Activated naive CD4-positive, alpha-beta T cell treated with anti-CD3 and anti-CD28 coated beads, Interleukin-2, amount 10 ng/mL, durations not matched to agents 7 days and 5 days (primary cell): ENCODE results near the gene DNALI1.
A peak's percentile ranks its signal among the peaks of the same experiment; 100 is the strongest.

Experiments used
- CTCF ChIA-PET: fragments of 350-600 bp; sonication (Branson Sonifier 250); formaldehyde crosslinking; loops from one replicate; lab custom pipeline; 2021; ENCODE audit warnings: antibody characterized with exemption; lab: Charles Lee
- DNase-seq: peaks from one replicate; pipeline ENCODE4 v3.0.0-alpha.2; 2020
- H3K27ac Mint-ChIP-seq: one replicate; pipeline ENCODE4 v1.8.0; 2021; ENCODE audit warnings: mild to moderate bottlenecking, moderate library complexity, mixed read lengths
- H3K27me3 Mint-ChIP-seq: one replicate; pipeline ENCODE4 v1.8.0; 2021; ENCODE audit warnings: mild to moderate bottlenecking, mixed read lengths
- H3K36me3 Mint-ChIP-seq: one replicate; pipeline ENCODE4 v1.8.0; 2021; ENCODE audit warnings: mixed read lengths
- H3K4me1 Mint-ChIP-seq: one replicate; pipeline ENCODE4 v1.8.0; 2021; ENCODE audit warnings: mixed read lengths
- H3K4me3 Mint-ChIP-seq: one replicate; pipeline ENCODE4 v1.8.0; 2021; ENCODE audit warnings: mild to moderate bottlenecking, moderate library complexity, mixed read lengths
- H3K9me3 Mint-ChIP-seq: one replicate; pipeline ENCODE4 v1.8.0; 2021; ENCODE audit warnings: mixed read lengths

The DNALI1 gene

DNA sequence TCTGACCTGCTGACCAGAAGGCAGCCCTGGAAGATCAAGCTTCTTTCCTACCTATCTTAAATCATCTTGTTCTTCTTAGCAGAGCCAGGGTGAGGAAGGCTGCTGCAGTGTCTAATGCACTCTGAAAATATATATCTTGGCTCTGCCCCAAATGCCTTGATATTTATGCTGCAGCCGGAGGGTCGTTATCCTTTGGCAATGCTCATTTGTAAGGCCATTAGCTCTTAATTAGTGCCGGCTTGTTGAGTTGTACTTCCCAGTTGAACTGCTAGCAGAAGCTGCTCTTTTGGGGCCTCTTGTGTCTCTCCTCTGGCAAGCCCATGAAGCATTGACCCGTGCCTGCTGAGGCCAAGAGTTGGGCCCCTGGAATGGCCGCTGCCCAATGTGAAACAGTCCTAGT lies 43.2 kb downstream of the DNALI1 start:
- Mint-ChIP-seq H3K36me3 (peaks cover 4% of the 10 kb centered on the region), H3K27me3 (peaks cover 37% of the 10 kb centered on the region), H3K9me3 (no peaks in the 10 kb centered on the region), H3K4me1 (peaks cover 14% of the 10 kb centered on the region), H3K27ac (no peak overlapping the region), H3K4me3 (no peak overlapping the region)
- CTCF ChIA-PET = interaction anchor here (5.4 kb wide), 1 partner anchor 83 kb away, joined by 52 read pairs; no protein-coding TSS in a partner anchor
- no peak for DNase-seq

DNA sequence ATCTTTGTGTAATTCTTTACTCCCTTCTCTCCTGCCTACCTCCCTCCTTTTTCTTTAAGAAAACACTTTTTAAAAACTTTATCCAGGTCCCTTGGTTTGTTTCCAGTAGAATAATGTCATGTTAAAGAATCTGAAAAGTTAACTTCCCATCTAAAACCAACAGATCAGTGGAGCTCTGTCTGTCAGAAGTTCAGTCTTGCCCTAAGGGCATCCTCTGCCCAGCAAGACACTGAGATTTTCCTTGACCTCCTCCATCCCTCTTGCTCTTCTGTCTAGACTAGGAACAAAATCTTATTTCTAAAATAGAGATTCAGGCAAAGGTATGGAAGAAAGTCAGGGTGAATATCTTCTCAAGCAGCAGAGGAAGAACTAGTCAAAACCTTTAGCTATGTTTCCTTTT lies 44.7 kb downstream of the DNALI1 start:
- Mint-ChIP-seq H3K27ac (no peak overlapping the region), H3K36me3 (no peaks in the 10 kb centered on the region), H3K27me3 (peaks cover 33% of the 10 kb centered on the region), H3K4me3 (no peak overlapping the region), H3K9me3 (no peaks in the 10 kb centered on the region), H3K4me1 (peaks cover 3% of the 10 kb centered on the region)
- CTCF ChIA-PET = interaction anchor here (0.6 to 5.4 kb wide), 5 partner anchors 27 to 88 kb away, joined by 3 to 52 read pairs (median 3); no protein-coding TSS in a partner anchor
- no peak for DNase-seq

DNA sequence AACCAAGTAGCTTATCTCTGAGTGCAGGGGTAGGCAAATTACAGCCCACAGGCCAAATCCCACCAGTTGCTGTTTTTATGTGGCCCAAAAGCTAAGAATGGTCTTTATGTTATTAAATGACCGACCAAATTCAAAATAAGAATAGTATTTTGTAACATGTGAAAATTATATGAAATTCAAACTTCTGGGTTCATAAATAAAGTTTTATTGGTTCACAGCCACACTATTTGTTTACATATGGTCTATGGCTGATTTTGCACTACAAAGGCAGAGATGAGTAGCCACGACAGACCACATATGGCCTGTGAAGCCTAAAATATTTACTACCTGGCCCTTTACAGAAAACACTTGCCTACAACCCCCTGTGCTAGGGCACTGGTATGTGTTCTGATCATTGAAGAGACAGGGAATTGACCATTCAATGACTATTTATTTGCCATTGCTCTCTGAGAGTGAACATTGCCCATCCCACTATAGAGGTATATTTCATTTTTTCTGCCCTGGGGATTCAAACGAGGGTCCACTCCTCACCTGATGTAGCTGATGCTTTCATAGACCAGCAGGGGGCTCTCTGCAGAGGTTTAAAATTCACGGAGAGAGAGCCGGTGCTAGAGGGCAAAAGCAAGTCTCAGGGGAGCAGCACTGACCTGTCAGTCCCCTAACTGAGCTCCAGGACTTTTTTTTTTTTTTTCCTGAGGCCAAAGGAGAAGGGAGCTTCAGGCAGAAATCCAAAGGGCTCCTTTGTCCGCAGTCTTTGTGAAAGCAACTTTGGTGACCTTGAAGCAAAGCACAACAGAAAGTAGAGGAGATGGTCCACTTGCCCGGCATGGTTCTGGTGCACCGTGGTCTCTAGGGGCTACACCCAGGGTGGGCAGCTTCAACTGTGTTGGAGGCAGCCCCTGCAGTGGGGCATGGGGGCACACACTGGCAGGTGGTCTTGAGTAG lies 46.3 kb downstream of the DNALI1 start:
- Mint-ChIP-seq H3K36me3 (no peaks in the 10 kb centered on the region), H3K9me3 (no peaks in the 10 kb centered on the region), H3K27me3 (peaks cover 33% of the 10 kb centered on the region), H3K4me1 (no peaks in the 10 kb centered on the region), H3K27ac (no peak overlapping the region), H3K4me3 (no peak overlapping the region)
- peak; percentile 48 for DNase-seq
- CTCF ChIA-PET = interaction anchor here (0.5 to 5.4 kb wide), 24 partner anchors 9 to 659 kb away, joined by 3 to 52 read pairs (median 3); no protein-coding TSS in a partner anchor

DNA sequence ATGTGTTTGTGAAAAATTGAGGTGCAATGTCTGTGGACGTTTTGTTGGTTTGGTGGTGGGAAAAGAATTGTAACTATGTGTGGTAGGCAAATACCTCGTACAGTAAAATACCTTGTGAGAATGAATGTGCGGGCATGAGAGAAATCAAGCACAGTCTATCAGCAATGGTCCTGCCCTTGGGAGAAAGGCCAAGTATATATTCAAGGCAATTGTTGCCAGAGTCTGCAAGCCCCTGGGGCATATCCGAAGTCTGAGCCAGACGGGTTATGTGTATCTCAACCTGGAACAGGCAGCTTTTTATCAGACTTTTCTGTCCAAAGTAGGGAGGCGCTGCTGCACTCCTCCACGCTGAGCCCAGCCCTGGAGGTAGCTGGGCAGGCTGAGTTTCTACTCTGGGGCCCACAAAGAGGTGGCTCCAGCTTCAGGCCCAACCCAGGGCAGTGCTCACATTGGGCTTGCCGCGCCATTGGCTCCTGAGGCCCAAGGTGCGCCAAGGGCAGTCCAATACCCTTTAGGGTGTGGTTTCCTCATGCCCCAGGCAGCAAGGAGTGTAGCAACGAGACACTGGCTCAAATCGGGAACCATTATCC lies 48.4 kb downstream of the DNALI1 start:
- H3K9me3 Mint-ChIP-seq = no peaks in the 10 kb centered on the region
- CTCF ChIA-PET = interaction anchor here (1.0 to 2.9 kb wide), 3 partner anchors 68 to 85 kb away, joined by 3 to 12 read pairs (median 3); a partner anchor contains a TSS
- H3K36me3 Mint-ChIP-seq = no peaks in the 10 kb centered on the region
- no peak for DNase-seq
- no peak overlapping the region for H3K4me3 Mint-ChIP-seq
- peaks cover 31% of the 10 kb centered on the region for H3K27me3 Mint-ChIP-seq
- no peak overlapping the region for H3K27ac Mint-ChIP-seq
- H3K4me1 Mint-ChIP-seq = no peaks in the 10 kb centered on the region

DNA sequence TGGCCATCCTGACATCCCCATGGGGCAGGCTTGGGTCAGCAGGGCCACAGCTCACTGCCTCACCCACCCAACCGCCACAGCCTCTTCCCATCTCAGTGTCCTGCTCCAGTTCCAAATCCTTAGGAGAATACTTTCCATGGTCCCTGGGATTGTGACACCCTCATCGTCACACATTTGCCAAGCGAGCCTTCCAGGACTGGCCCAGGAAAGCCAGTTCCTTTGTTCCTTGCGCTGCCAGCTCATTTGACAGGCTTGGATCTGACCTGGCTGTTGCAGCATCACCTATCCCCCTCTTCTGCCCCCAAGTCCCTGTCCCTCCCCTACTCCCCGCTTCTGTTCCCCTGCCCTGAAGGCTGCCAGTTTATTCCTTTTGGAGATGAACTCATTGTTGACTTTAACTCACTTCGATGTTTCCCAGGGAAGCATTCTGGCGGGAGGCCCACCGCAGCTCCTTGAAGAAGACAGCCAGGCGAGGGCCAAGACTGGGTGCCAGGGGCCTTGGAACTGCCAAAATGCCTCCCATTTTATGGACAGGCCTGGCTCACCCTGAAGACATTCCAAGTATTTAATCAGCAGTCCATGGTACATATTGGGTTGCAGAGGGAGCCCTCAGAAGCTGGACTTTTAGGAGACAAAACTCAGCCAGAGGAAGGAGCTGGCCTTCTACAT lies 49.2 kb downstream of the DNALI1 start:
- no peaks in the 10 kb centered on the region for H3K9me3 Mint-ChIP-seq
- no peaks in the 10 kb centered on the region for H3K36me3 Mint-ChIP-seq
- no peak overlapping the region for H3K4me3 Mint-ChIP-seq
- CTCF ChIA-PET = interaction anchor here (1.0 to 2.4 kb wide), 2 partner anchors 75 to 78 kb away, joined by 3 to 18 read pairs; no protein-coding TSS in a partner anchor
- no peak overlapping the region for H3K27ac Mint-ChIP-seq
- no peak for DNase-seq
- H3K4me1 Mint-ChIP-seq = no peaks in the 10 kb centered on the region
- peaks cover 26% of the 10 kb centered on the region for H3K27me3 Mint-ChIP-seq

DNA sequence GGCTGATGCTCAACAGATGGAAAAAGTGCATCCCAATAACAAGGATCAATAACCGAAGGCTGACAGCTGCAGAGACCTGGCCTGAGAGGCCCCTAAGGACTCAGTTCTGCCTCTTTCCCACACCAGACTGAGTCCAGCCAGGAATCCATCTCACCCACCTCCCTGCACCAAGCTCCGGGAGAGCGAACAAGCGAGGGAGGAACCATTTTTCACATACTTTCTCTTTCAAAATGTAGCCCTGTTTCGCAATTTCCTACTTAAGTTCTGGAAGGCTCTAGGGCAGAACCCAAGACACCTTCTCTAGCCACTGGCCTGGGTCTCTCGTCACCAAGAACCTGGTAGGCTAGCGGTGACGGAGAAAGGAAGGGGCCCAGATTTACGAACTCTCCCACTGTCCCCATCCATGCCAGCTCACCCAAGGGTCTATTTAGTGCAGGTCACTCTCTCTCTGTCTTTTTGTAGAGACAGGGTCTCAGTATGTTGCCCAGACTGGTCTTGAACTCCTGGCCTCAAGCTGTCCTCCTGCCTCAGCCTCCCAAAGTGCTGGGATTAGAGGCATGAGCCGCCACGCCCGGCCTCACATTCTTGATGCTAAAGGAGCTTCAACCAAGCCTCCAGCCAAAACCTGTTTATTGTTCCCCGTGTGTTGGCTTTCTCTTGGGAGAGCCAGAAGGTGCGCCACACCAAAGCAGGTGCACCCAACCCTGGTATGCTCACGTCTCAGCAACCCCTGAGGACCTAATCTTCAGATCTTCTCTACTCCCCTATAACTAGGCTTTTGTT lies 49.9 kb downstream of the DNALI1 start:
- peaks cover 25% of the 10 kb centered on the region for H3K27me3 Mint-ChIP-seq
- H3K36me3 Mint-ChIP-seq = no peaks in the 10 kb centered on the region
- no peak overlapping the region for H3K27ac Mint-ChIP-seq
- DNase-seq = no peak
- H3K4me3 Mint-ChIP-seq = no peak overlapping the region
- CTCF ChIA-PET = interaction anchor here (2.4 kb wide), 1 partner anchor 75 kb away, joined by 18 read pairs; no protein-coding TSS in a partner anchor
- H3K4me1 Mint-ChIP-seq = no peaks in the 10 kb centered on the region
- no peaks in the 10 kb centered on the region for H3K9me3 Mint-ChIP-seq

DNA sequence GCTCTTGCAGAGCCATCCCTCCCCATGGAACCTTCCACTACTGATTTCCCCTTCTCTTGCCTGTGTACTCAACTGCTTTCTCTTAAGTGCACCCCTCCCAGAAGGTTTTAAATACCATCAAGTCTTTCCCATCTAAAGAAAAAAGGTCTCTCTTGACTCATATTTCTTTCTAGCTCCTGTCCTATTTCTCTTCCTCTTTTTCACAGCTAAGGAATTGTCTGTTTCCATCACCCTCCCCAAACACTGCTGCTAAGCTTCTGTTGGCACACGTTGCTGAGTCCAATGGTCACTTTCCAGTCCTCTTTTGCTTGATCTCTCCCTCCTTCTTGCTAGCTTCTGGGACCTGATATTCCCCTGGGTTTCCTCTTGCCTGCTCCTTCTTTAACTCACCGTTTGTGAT lies 52.3 kb downstream of the DNALI1 start:
- DNase-seq = no peak
- Mint-ChIP-seq H3K27me3 (peaks cover 31% of the 10 kb centered on the region), H3K4me3 (no peak overlapping the region), H3K9me3 (no peaks in the 10 kb centered on the region), H3K36me3 (no peaks in the 10 kb centered on the region), H3K4me1 (no peaks in the 10 kb centered on the region), H3K27ac (no peak overlapping the region)
- CTCF ChIA-PET = interaction anchor here (0.9 kb wide), 1 partner anchor 25 kb away, joined by 3 read pairs; no protein-coding TSS in a partner anchor

DNA sequence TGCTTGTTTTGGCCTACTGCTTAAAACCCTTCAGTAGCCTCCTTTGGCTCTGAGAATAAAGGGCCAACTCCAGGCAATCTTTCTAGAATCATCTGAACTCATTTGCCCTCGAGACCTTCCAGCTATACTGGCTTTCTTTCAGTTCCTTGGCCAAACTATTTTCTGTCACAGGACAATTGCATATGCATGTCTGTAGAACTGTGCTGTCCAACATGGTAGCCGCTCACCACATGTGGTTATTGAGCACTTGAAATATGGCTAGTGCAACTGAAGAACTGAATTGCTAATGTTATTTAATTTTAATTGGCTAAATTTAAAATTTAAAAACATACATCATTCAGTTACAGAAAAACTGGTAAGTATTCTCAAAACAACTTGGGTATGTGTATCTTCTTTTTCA lies 53.3 kb downstream of the DNALI1 start:
- no peak overlapping the region for H3K27ac Mint-ChIP-seq
- peaks cover 35% of the 10 kb centered on the region for H3K27me3 Mint-ChIP-seq
- H3K9me3 Mint-ChIP-seq = no peaks in the 10 kb centered on the region
- no peak overlapping the region for H3K4me3 Mint-ChIP-seq
- CTCF ChIA-PET = no interaction called here
- DNase-seq = no peak
- H3K36me3 Mint-ChIP-seq = no peaks in the 10 kb centered on the region
- no peaks in the 10 kb centered on the region for H3K4me1 Mint-ChIP-seq

DNA sequence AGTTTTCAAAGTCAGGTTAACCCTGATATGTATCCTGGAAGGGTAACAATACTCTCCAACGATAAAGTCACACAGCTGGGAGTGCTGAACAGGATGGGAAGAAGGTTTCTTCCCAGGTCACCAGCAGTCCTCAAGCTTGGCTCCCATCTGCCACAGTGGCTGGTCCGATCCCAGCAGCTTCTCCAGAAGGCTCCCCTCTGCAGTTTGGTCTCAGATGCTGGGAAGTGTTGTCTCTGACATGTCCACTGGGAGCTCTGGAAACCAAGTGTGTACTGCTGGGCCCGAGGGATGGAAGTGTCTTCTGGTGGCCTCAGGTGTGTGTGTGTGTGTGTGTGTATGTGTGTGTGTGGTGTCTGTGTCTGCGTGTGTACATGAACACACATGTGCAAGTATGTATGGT lies 55.4 kb downstream of the DNALI1 start:
- DNase-seq = no peak
- CTCF ChIA-PET = interaction anchor here (1.0 kb wide), 1 partner anchor 9 kb away, joined by 4 read pairs; no protein-coding TSS in a partner anchor
- no peak overlapping the region for H3K4me3 Mint-ChIP-seq
- H3K36me3 Mint-ChIP-seq = no peaks in the 10 kb centered on the region
- H3K4me1 Mint-ChIP-seq = no peaks in the 10 kb centered on the region
- no peaks in the 10 kb centered on the region for H3K9me3 Mint-ChIP-seq
- peaks cover 57% of the 10 kb centered on the region for H3K27me3 Mint-ChIP-seq
- H3K27ac Mint-ChIP-seq = no peak overlapping the region

DNA sequence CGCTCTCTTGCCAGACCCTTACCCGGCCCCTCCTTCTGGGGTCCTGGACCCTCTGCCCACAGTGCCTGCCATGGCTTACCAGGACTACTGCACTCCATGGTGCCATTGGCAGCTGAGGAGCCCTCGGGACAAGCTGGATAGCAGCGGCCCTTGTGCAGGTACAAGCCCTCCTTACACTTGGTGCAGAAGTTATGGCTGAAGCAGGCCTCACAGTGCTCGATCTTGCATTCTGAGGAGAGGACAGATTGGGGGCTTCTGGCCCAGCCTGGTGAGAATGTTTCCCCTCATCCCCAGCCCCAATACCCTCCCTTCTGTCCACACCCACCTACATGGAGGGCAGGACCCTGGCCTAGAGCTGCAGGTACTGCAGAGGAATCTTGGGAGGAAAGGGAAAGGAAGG lies 57.4 kb downstream of the DNALI1 start:
- CTCF ChIA-PET = no interaction called here
- no peak overlapping the region for H3K4me3 Mint-ChIP-seq

DNA sequence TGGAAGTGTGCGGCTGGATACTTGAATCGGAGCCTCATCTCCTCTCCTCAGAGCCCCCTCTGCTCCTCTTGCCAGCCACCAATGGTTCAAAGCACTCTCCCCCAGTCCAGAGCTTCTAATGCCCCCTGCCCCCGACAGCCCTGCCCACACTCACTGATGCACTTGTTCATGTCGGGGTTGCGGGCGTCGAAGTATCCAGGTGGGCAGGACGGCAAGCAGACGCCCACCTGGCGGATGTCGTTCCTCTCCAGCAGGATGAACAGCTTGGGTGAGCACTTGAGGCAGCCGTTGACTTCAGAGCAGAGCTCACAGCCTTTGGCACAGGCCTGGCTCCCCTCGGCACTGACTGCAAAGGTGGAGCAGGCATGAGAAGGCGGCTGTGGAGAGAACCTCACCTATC lies 59.6 kb downstream of the DNALI1 start:
- CTCF ChIA-PET = no interaction called here
- Mint-ChIP-seq H3K4me1 (no peaks in the 10 kb centered on the region), H3K27ac (no peak overlapping the region), H3K9me3 (no peaks in the 10 kb centered on the region), H3K27me3 (peaks cover 77% of the 10 kb centered on the region), H3K36me3 (no peaks in the 10 kb centered on the region), H3K4me3 (no peak overlapping the region)
- DNase-seq = no peak

More for the DNA sequence above, 57.4 kb downstream of the DNALI1 start:
- H3K27me3 Mint-ChIP-seq = peaks cover 76% of the 10 kb centered on the region
- no peak for DNase-seq
- H3K4me1 Mint-ChIP-seq = no peaks in the 10 kb centered on the region
- no peaks in the 10 kb centered on the region for H3K36me3 Mint-ChIP-seq
- H3K9me3 Mint-ChIP-seq = no peaks in the 10 kb centered on the region
- H3K27ac Mint-ChIP-seq = no peak overlapping the region
